Erythroblast (primary cell): ENCODE results near the gene LRRC49.

ENCODE experiments used
- GATA1 ChIP-seq: IDR thresholded peaks from 2 replicates; pipeline ENCODE4 v1.6.1; 2011; ENCODE audit warnings: low read depth, mild to moderate bottlenecking, control low read depth, low read length, moderate library complexity
- POLR2A ChIP-seq: IDR thresholded peaks from 2 replicates; pipeline ENCODE4 v1.6.1; 2011; ENCODE audit warnings: mild to moderate bottlenecking, low read length

DNA sequence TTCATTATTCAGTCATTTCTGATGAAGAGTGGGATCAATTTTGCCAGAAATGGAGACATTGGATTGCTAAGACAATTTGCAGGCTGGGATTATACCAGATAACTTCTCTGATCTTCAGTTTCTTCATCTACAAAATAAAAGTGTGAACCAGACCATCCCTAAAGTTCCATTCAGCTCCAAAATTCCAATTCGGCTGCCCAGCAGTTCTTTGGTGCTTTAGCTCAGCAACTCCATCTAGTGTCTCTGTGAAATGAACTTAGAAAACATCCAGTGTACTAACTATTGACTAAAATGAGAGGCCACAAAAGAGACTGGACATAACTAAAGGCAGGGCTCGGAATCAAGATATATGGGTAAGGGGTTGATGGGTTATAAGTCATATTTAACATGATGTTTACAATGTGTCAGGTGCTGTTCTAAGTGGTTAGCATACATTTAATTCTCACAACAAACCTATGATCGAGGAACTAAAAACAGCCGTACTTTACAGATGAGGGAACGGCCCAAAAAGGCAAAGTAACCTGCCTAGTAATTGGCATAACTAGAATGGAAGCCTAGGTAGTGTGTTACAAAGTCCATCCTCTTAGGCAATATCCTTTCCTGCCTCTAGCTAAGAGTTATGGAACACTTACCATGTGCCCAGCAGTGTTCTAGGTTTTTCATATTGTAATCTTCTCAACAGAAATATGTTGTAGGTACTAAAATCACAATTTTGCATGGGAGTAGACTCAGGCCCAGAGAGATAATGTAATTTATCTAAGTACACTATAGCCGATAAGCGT, 17.4 kb upstream of the LRRC49 start:
- TF ChIP-seq POLR2A (no peak), GATA1 (no peak)
